Activated CD4-positive, alpha-beta T cell treated with anti-CD3 and anti-CD28 coated beads, Interleukin-2, Interleukin-4, amounts not matched to agents 100 ng/mL and 50 ng/mL, durations not matched to agents 16 hours and 8 hours (primary cell): ENCODE data around the gene ACYP2.
A peak's percentile ranks its signal among the peaks of the same experiment; 100 is the strongest.
"Not testable (repeated sequence)": the region's sequence is repeated elsewhere in the genome, so short reads cannot be mapped to it uniquely, and the experiment has no call there.

Experiments used
- DNase-seq: peaks from one replicate; pipeline ENCODE4 v3.0.0-alpha.2; 2020; ENCODE audit warnings: low spot score

ACYP2 gene

DNA sequence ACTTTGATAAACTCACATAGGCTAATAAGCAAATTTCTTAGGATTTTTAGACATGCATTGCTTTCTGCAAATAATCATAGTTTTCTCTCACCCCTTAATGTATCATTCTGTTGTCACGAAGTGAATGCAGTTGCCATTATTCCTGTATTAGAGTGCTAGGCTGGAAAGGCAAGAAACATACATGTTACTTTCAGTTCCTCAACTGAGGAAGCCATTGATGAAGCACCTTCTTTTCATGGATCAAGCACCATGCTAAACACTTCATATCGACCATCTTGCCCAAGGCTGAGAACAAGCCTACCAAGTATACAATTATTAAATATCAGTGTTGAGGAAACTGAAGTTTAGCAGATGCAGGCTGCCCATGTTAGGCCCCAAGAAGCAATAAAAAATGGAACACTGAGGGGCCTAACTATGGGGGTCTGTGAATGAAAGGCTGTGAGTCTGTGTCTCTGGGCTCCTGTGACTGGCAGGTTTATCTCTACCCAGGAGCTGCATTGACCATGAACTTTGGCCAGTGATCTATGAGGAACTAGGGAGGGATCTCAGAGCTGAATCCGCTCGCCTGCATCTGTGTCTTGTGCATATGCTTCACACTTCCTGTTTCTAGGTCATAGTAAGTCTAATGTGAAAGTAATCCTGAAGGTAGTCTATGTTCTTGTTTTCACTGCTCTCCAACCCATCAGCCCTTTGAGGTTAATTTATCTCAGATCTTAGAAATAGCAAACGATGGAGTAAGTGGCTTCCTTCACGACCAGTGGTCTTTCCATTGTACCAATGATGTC lies 156.6 kb downstream of the ACYP2 start:
- no peak for DNase-seq

DNA sequence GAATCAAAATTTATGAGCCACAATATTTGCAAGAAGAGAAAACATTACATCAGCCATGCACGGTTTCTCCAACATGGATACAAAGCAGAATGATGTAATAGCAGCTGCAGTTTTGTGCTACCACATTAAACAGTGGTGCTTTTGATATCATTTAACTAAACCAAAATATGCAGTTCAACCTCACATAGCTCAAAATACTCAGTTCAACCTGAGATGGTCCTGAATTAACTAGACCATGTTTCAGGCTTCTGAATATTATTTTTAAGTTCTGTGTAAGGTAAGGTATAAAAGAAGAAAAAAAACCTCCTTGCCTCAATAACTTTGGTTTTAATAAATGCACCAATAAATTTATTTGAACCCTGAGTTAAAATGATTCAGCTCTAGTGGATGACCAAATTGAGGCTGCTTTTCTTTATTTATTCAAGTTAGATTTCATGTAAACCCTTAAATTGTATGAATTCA lies 159.4 kb downstream of the ACYP2 start:
- peak; percentile 3 for DNase-seq

DNA sequence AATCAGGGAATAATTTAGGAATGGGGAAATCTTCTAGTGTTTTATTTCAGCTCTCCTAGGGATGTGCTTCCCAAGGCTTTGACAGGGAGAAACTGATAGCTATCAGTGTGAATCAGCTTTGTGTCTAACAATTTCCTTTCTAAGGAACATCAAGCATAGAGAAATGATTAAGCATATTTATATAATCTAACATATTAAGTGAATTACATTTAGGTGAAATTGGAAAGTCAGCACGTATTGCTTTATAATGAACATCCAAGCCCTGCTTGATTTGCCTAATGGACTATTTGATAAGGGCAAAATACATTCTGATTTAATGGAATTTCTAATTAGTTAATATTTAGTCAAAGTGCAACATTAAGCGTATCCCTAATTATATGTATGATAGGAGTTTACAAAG lies 160.1 kb downstream of the ACYP2 start:
- no peak for DNase-seq

DNA sequence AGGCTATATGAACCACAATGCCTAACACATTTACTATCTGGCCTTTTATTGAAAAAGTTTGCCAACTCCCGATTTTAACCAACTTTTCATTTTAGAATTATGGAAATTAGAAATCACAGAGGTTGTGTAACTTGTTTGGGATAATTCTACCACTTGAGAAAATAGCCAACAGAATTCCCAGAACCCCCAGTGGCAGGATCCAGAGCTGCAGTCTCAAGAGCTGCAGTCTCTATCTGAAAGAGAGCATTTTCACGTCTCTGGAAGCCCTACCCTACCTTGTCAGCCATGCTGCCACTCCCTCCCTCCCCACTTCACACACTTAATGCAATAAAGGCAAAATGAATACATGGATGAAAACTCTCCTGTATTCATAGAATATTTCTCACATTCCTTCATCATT lies 164.0 kb downstream of the ACYP2 start:
- no peak for DNase-seq

DNA sequence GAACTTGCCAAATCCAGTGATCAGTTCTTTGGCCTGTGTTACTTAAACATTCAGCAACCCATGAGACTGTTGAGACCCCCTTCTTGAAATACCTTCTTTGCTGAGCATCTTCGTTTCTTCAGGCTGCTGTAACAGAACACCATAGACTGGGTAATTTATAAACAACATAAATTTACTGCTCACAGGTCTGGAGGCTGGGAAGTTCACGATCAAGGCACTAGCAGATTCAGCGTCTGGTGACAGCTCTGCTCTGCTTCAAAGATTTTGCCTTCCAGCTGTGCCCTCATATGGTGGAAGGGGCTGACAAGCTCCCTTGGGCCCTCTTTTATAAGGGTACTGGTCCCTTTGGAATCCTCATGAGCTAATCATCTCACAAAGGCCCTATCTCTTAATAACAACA lies 169.4 kb downstream of the ACYP2 start:
- no peak for DNase-seq

DNA sequence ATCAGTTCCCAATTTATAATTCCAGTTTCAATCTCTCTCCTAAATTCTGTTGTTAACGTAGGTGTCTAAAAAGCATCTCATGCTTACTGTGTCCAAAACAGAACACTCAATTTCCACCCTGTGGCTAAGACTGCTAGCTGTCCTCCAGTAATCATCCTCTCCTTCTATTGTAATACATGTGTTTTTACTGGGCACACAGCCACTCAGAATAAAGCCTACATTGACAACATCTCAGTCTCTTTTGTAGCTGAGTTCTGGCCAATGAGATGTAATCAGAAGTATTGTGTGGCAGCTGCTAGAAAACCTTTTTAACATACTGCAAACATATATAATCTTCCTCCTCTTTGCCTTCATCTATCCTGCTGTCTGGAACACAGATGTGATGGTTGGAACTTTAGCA lies 170.0 kb downstream of the ACYP2 start:
- no peak for DNase-seq

DNA sequence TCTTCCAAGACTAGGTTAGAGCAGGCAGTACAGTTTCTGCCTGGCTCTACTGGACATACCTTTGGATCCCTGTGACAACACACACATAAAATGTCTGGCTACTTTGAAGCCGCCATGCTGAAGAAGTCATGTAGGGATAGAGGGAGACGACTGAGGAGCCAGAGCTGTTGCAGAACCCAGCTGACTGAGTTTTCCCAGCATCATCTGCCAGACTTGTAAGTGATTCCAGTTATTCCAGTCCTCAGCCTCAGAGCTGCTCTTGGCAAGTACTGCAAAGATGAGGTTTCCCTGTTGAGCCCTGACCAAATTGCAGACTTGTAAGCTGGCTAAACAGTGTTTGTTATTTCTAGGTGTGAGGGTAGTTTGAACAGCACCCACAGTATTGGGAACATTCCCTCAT lies 172.1 kb downstream of the ACYP2 start:
- no peak for DNase-seq

DNA sequence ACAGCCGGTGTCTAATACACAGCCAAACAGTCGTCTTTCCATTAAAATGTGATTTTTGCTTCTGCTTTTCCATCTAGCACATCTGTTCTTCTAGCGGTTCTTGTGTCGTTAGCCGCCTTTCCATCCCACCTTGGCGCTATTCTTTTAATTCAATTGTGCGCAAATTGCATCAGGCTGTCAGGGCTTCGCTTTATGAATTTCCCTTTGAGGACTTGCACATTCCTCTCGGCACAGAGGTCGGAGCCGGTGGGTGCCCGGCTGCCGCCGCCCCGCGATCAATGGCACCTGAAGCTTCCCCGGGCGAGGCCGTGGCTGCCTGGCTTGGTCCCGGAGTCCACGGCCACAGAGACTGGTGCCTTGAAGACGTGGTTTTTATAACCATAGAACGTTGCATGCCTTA lies 174.5 kb downstream of the ACYP2 start:
- DNase-seq: no peak

DNA sequence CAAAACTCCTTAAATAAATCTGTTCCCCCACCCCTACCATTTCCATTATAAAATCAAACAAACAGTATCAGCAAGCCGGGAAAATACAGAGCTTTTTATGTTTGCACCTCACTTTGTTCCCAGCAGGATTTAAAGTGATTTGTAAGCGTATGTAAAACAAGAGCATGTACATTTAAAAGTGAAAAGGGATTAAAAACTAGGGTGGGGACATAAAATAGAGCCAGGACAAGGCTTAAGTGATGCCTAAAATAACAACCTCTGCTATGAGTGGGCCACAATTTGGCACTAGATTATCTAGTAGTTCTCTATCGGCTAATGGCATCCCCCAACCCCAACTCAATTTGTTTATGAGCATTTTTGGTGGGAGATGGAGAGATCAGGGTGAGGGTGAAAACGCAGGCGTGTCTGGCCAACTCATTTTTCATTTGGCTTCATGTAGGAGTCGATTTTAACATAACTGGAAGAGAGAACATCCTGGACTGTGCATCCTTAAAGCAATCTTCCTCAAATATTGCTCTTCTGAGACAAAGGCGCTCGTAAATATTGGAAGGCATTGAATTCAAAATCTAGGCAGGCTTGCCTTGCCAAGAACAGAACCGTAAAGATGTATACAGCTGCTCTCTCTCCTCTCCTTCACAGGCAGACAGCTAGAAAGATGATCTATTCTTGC lies 175.1 kb downstream of the ACYP2 start:
- DNase-seq: no peak

DNA sequence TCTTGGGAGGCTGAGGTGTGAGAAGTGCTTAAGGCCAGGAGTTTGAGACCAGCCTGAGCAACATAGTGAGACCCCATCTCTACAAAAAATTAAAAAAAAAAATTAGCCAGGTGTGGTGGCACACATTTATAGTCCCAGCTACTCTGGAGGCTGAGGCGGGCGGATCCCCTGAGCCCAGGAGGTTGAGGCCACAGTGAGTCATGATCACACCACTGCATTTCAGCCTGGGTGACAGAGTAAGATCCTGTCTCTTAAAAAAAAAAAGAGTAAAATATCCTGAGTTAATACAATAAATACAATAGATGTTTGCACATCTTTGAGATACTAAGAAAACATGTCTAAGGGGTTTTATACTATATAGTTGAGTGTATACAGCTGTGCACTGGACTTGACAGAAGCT lies 179.2 kb downstream of the ACYP2 start:
- not testable (repeated sequence) for DNase-seq

DNA sequence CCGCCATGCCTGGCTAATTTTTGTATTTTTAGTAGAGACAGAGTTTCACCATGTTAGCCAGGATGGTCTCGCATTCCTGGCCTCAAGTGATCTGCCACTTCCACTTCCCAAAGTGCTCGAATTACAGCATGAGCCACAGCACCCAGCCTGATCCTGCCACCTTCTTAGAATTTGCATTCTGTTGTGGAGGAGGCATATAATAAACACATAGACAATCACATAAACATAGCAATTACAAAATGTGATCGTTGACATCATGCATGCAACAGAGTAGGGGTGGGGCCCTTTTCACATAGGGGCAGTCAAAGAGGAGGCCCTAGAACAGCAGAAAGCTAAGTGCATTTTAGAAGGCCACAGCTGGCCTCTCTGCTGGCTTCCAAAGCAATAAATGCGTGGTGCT lies 180.5 kb downstream of the ACYP2 start:
- DNase-seq: no peak

DNA sequence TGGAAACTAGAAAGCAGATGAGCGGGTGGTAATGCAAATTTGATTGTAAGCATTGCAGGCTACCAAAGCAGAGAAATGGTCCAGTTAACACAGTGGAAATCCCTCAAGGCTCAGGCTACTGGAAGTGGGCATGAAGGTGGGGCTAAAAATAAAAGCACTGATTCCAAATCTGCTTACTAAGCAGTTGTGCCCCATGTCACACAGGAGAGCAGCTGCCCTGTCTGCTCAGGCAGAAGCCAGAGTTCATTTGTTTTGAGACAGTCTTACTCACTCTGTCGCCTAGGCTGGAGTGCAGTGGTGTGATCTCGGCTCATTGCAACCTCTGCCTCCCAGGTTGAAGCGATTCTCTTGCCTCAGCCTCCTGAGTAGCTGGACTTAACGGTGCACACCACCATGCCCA lies 183.1 kb downstream of the ACYP2 start:
- no peak for DNase-seq

DNA sequence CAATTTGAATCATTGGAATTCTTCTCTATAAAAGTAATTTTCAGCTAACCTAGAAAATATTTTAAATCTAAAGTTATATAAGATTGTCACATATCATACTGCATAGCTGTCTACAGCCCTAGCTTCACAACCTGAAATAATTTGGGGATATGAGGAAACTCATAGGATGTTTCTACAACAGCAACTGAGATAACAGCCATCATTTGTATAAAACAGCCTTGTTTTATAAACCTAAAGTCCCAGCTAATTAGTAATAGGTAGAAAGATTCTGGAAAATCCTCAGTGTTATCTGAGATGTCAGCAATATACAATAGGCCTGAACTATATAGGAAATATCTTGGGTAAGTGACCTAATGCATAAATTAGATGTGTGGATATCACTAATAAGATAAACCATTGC lies 188.2 kb downstream of the ACYP2 start:
- DNase-seq: no peak

DNA sequence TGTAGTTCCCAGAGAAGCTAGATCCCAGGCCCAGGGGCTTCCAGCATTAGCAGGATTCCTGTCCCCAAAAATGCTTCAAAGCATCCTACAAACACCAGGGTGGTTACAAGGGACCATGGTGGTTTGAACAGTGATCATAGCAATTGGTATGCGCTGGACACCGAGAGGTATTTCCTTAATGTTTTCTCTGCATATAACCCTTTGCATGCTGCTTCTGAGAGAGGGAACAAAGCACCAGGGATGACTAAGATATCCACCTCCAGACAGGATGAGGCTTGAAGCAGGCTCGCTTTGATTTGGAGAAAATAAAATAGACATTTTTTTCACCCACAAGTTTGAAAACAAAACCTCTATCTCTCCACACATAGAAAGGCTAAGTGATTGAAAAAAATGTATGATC lies 191.1 kb downstream of the ACYP2 start:
- no peak for DNase-seq

DNA sequence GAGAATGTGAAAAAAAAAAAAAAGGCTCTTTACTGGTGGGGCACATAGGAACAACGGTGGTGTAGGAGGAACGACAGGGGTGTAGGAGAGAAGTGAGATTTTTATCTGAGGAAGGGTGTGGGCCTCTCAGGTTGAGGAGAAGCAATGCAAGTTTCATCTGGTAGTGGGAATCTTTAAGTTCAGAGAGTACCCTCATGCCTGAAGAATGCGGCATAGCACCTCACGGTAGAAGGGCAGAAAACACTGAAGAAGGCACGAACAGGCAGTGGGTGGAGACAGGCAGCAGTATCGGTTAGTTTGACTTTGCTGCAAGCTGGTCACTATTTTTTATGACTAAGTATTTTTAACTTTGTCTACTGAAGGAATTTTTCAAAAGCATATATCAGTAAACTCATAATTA lies 192.8 kb downstream of the ACYP2 start:
- DNase-seq: no peak

DNA sequence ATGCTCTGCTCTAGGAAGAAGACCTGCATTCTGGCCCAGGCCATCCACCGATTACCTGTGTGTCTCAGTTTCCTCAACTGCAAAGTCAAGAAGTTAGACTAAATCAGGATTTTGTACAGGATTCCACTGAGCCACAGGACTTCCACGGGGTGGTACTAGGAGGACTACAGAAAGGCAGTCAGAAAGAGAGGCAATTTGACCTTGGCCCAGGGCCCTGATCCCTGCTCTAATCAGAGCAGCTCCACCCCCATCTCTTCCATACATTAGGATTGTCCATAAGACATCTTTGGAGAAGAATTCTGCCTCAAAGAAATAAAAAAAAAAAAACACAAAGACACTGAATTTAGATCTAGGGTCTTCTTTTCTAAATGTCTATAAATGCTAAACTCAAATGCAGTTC lies 193.4 kb downstream of the ACYP2 start:
- DNase-seq: no peak

DNA sequence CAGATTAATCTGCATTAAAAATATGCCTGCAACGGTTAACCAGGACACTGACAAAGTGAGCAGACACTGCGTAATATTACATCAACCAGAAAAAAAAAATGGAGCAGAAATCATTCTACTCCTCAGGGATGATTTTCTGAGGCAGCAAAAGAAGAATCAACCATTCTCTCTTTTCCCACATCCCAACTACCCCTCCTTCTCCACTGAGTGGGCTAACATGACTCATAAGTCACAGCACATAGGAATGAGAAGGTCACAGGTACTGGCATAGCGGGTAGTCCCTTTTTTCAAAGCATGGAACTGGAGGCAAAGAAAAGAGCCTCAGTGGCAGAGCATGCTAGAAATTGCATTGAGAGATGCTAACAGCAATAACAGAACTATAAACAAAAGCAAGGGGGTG lies 194.9 kb downstream of the ACYP2 start:
- DNase-seq: no peak

DNA sequence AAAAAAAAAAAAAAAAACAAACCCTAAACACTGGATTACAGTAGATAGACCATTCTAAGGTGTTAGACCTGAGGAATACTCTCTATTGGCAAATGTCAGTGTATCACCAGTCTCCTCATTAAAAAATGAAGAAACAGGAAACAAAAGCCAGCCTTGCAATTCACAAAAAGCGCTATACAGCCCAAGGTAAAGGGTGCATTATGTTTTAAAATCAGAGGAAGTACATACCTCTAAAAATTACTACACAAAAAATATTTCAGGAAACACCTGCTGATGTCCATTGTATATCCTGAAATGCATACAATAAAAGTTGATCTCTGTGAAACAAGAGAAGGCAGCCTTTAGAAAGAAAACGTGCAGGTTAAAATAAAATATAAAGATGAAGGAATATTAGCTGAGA lies 195.5 kb downstream of the ACYP2 start:
- DNase-seq: no peak

DNA sequence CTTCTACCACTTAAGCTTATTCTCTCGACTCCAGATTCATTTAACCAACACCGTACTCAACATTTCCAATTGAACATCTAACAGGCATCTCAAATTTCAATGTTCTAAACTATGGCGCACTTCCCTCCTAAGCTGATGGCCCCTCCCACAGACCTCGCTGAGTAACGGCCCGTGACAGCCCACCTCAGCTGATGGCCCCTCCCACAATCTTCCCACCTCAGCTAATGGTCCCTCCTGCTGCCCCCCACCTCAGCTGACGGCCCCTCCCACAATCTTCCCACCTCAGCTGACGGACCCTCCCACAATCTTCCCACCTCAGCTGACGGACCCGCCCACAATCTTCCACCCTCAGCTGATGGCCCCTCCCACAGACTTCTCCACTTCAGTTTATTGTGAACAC lies 197.7 kb downstream of the ACYP2 start:
- DNase-seq: no peak

DNA sequence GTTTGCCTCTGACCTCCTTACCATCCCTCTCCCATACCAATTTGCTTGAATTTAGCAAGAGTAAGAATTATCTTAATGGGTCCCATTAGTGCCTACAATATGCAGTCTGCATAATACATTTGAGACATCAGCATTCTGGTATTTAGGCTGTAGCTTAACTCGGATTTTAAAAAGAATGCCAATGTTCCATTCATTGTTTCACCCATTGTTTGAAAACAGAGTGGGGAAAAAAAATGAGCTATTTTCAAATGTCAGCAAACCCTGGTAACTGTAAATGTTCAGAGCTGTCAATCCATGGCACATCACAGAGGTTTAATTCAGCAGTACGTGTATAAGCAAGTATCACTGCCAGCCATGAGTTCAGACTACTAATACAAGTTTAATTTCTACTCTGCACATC lies 202.6 kb downstream of the ACYP2 start:
- DNase-seq: no peak

DNA sequence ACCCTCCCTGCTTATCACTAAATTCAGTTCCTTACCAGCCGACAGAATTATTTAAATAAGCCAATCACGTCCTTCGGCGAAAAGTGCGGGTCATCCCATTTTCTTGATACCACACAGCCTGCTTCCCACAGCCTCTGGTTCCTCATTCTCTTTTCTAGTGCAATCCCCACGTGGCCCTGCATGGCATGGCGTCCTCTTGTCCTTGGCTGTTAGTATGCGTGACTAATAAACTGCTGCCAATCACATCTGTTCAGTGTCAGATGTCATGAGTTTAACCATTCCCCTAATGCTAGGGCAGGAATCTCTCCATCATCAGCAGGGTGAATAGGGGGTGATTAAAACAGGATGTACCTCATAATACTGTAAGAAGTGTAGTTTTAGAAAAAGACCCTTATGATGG lies 203.4 kb downstream of the ACYP2 start:
- no peak for DNase-seq

DNA sequence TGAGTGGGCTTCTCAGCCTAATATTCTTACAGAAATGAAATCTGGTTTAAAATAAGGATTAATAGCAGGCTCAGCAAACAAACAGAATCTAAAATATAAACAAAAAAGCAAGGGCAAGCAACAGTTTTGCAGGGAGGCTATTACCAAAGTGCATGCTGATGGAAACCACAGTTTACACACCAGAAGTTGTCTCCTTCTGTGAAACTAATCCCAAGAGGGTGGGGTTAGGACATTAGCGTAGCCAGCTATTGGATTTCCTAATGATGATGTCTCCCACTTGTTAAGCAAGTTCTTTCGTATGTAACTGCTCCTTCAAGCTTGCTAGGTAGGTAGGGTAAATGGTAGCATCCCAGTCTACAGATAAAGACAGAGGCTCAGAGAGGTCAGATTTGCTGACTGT lies 205.6 kb downstream of the ACYP2 start:
- DNase-seq: no peak

DNA sequence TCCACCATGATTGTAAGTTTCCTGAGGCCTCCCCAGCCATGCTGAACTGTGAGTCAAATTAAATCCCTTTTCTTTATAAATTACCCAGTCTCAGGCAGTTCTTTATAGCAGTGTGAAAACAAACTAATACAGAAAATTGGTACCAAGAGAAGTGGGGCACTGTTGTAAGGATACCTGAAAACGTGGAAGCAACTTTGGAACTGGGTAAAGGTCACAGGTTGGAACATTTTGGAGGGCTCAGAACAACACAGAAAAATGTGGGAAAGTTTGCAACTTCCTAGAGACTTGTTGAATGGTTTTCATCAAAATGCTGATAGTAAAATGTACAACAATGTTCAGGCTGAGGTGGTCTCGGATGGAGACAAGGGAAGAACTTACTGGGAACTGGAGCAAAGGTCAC lies 209.1 kb downstream of the ACYP2 start:
- not testable (repeated sequence) for DNase-seq

DNA sequence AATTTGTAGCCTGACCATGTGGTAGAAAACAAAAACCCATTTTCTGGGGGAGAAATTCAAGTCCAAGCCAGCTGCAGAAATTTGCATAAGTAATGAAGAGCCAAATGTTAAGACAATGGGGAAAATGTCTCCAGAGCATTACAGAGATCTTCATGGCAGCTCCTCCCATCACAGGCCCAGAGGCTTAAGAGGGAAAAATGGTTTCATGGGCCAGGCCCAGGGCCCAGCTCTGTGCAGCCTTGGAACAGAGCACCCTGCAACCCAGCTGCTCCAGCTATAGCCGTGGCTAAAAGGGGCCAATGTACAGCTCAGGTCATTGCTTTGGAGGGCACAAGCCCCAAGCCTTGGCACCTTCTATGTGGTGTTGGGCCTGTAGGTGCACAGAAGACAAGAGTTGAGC lies 209.7 kb downstream of the ACYP2 start:
- no peak for DNase-seq
